Measurements from ENCODE around the gene CLIP1. TPM values are rescaled to one million over a fixed set of nuclear protein-coding genes. Genes with fewer than 3 reads are reported as not detected.
A peak's percentile ranks its signal among the peaks of the same experiment; 100 is the strongest.
"Not testable (repeated sequence)": the region's sequence is repeated elsewhere in the genome, so short reads cannot be mapped to it uniquely, and the experiment has no call there.

CLIP1 gene
- 10 to 100 TPM; 72.4 to 81.1 TPM for total RNA-seq
- total RNA-seq: 124 to 162 reads per million in 2 donors

DNA sequence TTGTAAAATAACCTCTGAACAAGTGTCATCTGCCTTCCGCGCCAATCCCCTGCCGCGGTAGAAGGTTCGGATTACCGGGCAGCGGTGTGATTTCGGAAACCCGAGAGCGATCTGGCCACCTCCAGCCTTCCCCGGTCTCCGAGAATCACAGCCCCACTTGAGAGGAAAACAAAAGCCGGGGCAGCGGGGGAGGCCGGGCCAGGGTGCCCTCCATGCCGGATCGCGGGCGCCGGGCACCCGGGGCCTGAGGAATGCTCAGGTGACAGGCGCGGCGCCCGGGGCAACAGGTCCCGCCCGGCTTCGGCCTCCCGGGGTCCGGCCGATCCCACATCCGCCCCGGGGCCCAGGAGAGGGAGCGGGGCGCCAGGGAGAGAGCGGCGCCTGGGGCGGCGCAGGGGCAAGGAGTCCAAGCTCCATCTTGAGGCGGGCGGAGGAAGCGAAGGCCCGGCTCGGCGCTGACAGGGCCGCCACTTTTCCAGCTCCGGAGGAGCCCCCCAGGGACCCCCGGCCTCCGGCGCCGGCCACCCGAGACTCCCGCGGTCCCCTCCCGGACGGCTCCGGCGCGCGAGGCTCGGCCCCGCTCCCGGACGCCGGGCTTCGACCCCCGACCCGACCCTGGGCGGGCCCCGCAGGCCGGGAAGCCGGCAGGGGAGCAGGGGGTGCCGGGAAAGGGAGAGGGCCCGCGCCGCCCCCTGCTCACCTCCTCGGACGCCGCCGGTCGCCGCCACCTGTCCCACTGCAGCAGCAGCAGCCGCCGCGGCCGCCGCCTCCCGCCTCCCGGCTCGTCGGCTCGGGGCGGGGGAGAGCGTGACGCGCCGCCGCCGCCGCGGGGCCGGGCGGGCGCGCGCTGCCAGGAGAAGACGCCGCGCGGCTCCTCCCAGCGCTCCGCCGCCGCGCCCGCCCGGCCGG, at the start of gene CLIP1:
Gene CLIP1, minus strand, starts transcription at position 849 of the 909 bp plus-strand sequence. CDS start 42,217 bp downstream, outside the sequence.
- H3K4me3 Mint-ChIP-seq: peak within 1 kb of the TSS; percentile 93
- H3K27me3 Mint-ChIP-seq: no peaks in the 10 kb centered on the region

DNA sequence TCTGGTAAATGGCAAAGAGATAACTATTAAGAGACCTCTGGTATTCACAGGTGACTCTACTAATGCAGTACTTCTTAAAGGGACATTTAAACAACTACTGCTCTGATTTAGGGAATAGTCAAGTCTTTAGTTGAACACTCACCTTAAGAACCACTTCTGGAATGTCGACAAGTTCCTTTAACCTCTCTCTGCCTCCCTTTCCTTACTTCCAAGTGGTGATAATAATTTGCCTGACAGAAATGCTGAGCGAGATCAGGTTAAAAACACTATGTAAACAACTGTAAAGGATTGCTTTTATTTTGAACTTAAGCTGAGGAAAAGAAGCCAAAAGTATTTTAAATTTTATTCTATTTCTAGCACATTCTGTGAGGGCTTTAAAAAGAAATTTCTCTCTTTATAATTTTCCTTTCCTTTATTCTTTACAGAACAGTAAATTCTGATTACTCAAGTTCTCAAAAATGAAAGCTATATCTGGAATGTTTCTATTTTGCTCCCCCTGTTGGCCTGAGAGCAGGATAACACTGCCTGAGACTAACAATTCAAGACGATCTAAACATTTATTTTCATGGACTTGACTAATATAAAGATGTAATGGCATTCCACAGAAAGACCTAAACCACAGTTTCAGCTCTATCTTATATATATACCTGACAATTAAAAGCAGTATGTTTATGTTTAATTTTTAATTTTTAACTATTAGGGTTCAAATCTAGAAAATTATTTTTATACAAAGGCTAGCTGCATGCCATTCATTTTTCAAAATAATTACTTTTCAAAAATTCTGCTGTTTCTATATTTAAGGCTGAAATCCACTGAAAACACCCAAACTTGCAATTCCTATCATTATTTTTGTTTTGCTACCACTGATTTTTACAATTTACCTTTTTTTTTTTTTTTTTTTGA, 49.1 kb upstream of the CLIP1 start:
- no peak for DNase-seq
- Mint-ChIP-seq H3K36me3 (ENCODE audit: low read depth) (peaks cover 13% of the 10 kb centered on the region), H3K27me3 (no peaks in the 10 kb centered on the region), H3K4me3 (no peak overlapping the region), H3K27ac (peak overlapping the region; percentile 27), H3K4me1 (peaks cover 6% of the 10 kb centered on the region)
- no peaks in the 10 kb centered on the region for H3K9me3 ChIP-seq (ENCODE audit: control insufficient read depth, low read length, poor library complexity, severe bottlenecking)
- peak; percentile 78 for ATAC-seq

More for the DNA sequence above, at the start of gene CLIP1:
- Mint-ChIP-seq H3K27ac (peak within 1 kb of the TSS; percentile 87), H3K36me3 (ENCODE audit: low read depth) (peaks cover 3% of the 10 kb centered on the region), H3K4me1 (peaks cover 22% of the 10 kb centered on the region)
- H3K9me3 ChIP-seq (ENCODE audit: control insufficient read depth, low read length, poor library complexity, severe bottlenecking): no peaks in the 10 kb centered on the region
- ATAC-seq (peak; percentile 81), DNase-seq (peak; percentile 56 to 58 (median 57))

DNA sequence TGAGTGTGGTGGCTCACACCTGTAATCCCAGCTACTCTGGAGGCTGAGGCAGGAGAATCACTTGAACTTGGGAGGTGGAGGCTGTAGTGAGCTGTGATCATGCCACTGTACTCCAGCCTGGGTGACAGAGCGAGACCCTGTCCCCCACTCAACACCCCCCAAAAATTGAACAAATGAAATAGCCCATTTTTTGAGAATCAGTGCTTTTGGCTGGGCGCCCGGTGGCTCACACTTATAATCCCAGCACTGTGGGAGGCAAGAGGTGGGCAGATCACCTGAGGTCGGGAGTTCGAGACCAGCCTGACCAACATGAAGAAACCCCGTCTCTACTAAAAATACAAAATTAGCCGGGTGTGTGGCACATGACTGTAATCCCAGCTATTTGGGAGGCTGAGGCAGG, 48.1 kb upstream of the CLIP1 start:
- H3K4me1 Mint-ChIP-seq; H3K4me3 Mint-ChIP-seq; H3K36me3 Mint-ChIP-seq (ENCODE audit: low read depth); H3K9me3 ChIP-seq (ENCODE audit: control insufficient read depth, low read length, poor library complexity, severe bottlenecking); H3K27me3 Mint-ChIP-seq; DNase-seq; ATAC-seq: not testable (repeated sequence)
- peak overlapping the region; percentile 27 for H3K27ac Mint-ChIP-seq

DNA sequence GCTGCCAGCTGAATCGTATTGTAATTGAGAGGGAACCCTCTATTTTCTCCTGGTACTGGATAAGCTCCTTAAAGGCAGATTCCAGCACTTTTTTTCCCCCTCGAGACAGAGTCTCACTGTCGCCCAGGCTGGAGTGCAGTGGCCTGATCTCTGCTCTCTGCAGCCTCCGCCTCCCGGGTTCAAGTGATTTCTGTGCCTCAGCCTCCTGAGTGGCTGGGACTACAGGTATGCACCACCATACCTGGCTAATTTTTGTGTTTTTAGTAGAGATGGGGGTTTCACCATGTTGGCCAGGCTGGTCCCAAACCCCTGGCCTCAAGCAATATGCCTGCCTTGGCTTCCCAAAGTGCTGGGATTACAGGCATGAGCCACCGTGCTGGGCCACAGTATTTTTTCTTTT, 47.4 kb upstream of the CLIP1 start:
- not testable (repeated sequence) for H3K4me1 Mint-ChIP-seq; DNase-seq; ATAC-seq; H3K9me3 ChIP-seq (ENCODE audit: control insufficient read depth, low read length, poor library complexity, severe bottlenecking); H3K4me3 Mint-ChIP-seq; H3K36me3 Mint-ChIP-seq (ENCODE audit: low read depth); H3K27ac Mint-ChIP-seq; H3K27me3 Mint-ChIP-seq

DNA sequence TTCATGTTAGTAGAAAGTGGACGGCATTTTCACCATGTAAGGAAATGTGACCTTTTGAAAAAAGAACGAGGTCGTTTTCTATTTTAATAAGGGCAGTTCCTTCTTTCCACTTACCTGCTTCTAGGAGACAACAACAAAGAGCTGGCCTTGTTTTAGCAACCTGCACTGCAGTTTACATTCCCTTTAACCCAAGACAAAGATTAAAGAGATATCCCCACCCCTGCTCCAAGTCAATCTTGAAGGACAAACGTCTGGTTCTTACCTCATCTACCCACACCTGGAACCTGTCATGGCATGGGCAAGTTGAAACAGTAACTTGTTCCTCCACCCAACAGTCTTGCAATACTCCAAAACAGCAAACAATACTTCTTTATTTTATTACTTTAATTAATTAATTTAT, 45.5 kb upstream of the CLIP1 start:
- no peak for DNase-seq
- Mint-ChIP-seq H3K4me3 (no peak overlapping the region), H3K4me1 (peaks cover 4% of the 10 kb centered on the region)

DNA sequence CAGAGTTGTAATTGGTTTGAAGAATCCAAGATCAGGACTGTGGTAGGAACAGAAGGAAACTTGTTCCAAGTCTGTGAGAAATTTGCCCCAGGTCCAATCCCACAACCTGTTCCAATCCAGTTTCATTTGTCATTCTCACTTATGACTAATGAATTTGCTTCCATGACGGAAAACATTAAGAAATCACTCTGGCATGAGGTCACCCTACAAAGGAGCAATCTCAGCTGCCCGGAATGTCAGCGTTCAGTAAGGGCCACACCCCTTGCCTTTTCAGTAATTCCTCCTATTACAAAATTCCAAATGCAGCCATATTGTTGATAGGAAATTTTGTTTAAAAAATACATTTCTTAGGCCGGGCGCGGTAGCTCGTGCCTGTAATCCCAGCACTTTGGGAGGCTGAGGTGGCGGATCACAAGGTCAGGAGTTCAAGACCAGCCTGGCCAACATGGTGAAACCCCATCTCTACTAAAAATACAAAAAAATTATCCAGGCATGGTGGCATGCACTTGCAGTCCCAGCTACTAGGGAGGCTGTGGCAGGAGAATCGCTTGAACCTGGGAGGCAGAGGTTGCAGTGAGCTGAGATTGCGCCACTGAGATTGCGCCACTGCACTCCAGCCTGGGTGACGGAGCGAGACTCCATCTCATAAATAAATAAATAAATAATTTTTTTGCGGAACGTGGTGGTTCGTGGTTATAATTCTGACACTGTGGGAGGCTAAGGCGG, 42.0 kb upstream of the CLIP1 start:
- H3K36me3 Mint-ChIP-seq (ENCODE audit: low read depth); DNase-seq; ATAC-seq; H3K4me3 Mint-ChIP-seq; H3K27ac Mint-ChIP-seq; H3K27me3 Mint-ChIP-seq; H3K4me1 Mint-ChIP-seq; H3K9me3 ChIP-seq (ENCODE audit: control insufficient read depth, low read length, poor library complexity, severe bottlenecking): not testable (repeated sequence)

More for the DNA sequence above, 45.5 kb upstream of the CLIP1 start:
- Mint-ChIP-seq H3K27me3 (no peaks in the 10 kb centered on the region), H3K36me3 (ENCODE audit: low read depth) (no peaks in the 10 kb centered on the region), H3K27ac (no peak overlapping the region)
- no peak for ATAC-seq
- no peaks in the 10 kb centered on the region for H3K9me3 ChIP-seq (ENCODE audit: control insufficient read depth, low read length, poor library complexity, severe bottlenecking)

DNA sequence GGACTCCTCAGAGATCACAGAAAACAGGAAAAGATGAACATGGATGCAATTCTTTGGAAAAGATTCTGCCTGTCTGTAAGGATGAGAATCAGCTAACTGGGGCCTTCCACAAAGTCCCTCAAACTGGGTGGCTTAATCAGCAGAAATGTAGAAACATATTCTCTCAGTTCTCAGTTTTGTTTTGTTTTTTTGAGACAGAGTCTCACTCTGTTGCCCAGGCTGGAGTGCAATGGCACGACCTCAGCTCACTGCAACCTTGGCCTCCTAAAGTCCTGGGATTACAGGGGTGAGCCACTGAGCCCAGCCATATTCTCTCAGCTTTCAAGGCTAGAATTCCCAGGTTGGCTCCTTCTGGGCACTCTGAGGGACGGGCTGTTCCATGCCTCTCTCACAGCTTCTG, 38.2 kb upstream of the CLIP1 start:
- no peaks in the 10 kb centered on the region for H3K36me3 Mint-ChIP-seq (ENCODE audit: low read depth)
- no peaks in the 10 kb centered on the region for H3K27me3 Mint-ChIP-seq
- no peak overlapping the region for H3K27ac Mint-ChIP-seq
- ATAC-seq (no peak), DNase-seq (no peak)
- no peaks in the 10 kb centered on the region for H3K9me3 ChIP-seq (ENCODE audit: control insufficient read depth, low read length, poor library complexity, severe bottlenecking)
- no peak overlapping the region for H3K4me3 Mint-ChIP-seq
- H3K4me1 Mint-ChIP-seq: peaks cover 5% of the 10 kb centered on the region

DNA sequence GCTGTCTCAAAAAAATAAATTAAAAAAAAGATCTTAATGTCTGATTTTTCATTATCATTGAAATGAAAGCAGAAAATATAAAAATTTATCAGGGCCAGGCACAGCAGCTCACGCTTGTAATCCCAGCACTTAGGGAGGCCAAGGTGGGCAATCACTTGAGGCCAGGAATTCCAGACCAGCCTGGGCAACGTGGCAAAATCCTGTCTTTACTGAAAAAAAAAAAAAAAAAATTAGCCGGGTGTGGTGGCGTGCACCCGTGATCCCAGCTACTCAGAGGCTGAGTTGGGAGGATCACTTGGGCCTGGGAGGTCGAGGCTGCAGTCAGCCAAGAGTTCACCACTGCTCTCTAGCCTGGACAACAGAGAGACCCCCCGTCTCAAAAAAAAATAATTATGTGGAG, 37.6 kb upstream of the CLIP1 start:
- Mint-ChIP-seq H3K4me3 (no peak overlapping the region), H3K27ac (no peak overlapping the region), H3K36me3 (ENCODE audit: low read depth) (no peaks in the 10 kb centered on the region), H3K4me1 (peaks cover 5% of the 10 kb centered on the region), H3K27me3 (no peaks in the 10 kb centered on the region)
- ATAC-seq: no peak
- no peak for DNase-seq
- H3K9me3 ChIP-seq (ENCODE audit: control insufficient read depth, low read length, poor library complexity, severe bottlenecking): no peaks in the 10 kb centered on the region

DNA sequence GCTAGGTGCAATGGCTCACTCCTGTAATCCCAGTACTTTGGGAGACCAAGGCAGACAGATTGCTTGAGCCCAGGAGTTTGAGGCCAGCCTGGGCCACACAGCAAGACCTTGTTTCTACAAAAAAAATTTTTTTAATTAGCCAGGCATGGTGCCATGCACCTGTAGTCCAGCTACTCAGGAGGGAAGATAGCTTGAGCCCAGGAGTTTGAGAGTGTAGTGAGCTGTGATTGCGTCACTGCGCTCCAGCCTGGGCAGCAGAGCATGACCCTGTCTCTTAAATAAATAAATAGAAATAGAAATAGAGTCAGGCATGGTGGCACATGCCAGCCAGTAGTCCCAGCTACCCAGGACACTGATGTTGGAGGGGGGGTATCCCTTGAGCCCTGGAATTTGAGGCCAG, 36.7 kb upstream of the CLIP1 start:
- no peaks in the 10 kb centered on the region for H3K36me3 Mint-ChIP-seq (ENCODE audit: low read depth)
- no peak for DNase-seq
- H3K27ac Mint-ChIP-seq: no peak overlapping the region
- H3K4me1 Mint-ChIP-seq: peaks cover 5% of the 10 kb centered on the region
- ATAC-seq: no peak
- no peak overlapping the region for H3K4me3 Mint-ChIP-seq
- no peaks in the 10 kb centered on the region for H3K9me3 ChIP-seq (ENCODE audit: control insufficient read depth, low read length, poor library complexity, severe bottlenecking)
- no peaks in the 10 kb centered on the region for H3K27me3 Mint-ChIP-seq

DNA sequence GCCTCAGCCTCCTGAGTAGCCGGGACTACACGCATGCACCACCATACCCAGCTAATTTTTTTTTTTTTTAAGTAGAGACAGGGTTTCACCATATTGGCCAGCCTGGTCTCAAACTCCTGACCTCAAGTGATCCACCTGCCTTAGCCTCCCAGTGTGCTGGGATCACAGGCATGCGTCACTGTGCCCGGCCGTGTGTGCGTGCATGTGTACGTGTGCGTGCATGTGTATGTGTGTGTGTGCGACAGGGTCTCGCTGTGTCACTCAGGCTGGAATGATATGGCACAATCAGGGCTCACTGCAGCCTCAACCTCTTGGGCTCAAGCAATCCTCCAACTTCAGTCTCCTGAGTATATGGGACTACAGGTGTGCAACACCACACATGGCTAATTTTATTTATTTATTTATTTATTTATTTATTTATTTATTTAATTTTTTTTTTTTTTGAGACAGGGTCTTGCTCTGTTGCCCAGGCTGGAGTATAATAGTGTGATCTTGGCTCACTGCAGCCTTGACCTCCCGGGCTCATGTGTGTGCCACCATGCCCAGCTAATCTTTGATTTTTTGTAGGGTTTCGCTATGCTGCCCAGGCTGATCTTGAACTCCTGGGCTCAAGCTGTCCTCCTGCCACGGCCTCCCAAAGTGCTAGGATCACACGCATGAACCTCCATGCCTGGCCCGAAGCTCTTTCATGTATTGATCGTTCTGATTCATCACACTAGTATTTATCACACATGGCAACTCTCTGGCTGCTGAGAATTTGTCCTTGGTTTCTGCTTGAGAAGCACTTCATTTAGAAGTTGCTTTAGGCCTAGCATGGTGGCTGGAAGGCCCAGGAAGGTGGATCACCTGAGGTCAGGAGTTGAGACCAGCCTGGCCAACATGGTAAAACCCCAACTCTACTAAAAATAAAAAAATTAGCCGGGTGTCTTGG, 35.9 kb upstream of the CLIP1 start:
- ATAC-seq (no peak), DNase-seq (no peak)
- peaks cover 11% of the 10 kb centered on the region for H3K4me1 Mint-ChIP-seq
- no peaks in the 10 kb centered on the region for H3K9me3 ChIP-seq (ENCODE audit: control insufficient read depth, low read length, poor library complexity, severe bottlenecking)
- H3K27ac Mint-ChIP-seq: no peak overlapping the region
- H3K27me3 Mint-ChIP-seq: no peaks in the 10 kb centered on the region
- no peaks in the 10 kb centered on the region for H3K36me3 Mint-ChIP-seq (ENCODE audit: low read depth)
- H3K4me3 Mint-ChIP-seq: no peak overlapping the region

DNA sequence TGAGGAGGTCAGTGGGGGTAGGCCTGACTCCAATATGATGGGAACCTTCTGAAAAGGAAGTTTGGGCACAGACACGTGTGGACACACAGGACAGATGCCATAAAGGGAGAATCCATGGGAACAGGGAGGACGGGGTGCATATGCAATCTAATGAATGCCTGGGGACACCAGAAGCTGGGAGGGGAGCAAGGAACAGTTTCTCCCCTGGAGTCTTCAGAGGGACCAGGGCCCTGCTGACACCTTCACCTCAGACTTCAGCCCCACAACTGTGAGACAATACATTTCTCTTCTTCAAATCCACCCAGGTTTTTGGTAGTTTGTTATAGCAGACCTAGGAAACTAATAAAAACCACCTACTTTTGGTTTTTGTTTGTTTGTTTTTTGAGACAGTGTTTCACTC, 35.2 kb upstream of the CLIP1 start:
- Mint-ChIP-seq H3K36me3 (ENCODE audit: low read depth) (no peaks in the 10 kb centered on the region), H3K4me1 (peaks cover 19% of the 10 kb centered on the region), H3K27ac (no peak overlapping the region), H3K27me3 (no peaks in the 10 kb centered on the region), H3K4me3 (no peak overlapping the region)
- H3K9me3 ChIP-seq (ENCODE audit: control insufficient read depth, low read length, poor library complexity, severe bottlenecking): no peaks in the 10 kb centered on the region
- no peak for ATAC-seq
- no peak for DNase-seq

DNA sequence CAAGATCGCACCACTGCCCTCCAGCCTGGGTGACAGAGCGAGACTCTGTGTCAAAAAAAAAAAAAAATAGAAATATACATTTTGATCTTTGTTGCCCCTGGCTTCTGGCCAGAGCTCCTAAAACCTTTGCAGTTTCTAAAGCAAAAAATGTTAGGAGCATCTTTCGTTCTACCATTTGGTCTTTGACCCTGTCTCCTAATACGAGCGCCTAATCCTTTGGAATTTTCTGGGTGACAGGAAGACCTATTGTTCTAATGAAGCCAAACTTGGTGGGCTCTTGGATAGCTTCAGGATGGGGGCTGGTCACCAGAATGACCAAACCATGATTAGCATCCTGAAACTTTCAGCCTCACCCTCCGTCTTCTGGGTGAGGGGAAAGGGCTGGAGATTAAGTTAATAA, 32.3 kb upstream of the CLIP1 start:
- Mint-ChIP-seq H3K36me3 (ENCODE audit: low read depth) (no peaks in the 10 kb centered on the region), H3K27me3 (no peaks in the 10 kb centered on the region), H3K27ac (no peak overlapping the region), H3K4me1 (peaks cover 24% of the 10 kb centered on the region), H3K4me3 (no peak overlapping the region)
- ATAC-seq: no peak
- H3K9me3 ChIP-seq (ENCODE audit: control insufficient read depth, low read length, poor library complexity, severe bottlenecking): no peaks in the 10 kb centered on the region
- DNase-seq: no peak
